Aorta (tissue), 5 donors: ENCODE results near the gene PNMA8A. TPM values are rescaled to one million over a fixed set of nuclear protein-coding genes. Genes with fewer than 3 reads are reported as not detected.

ENCODE experiments used
- ATAC-seq: fragments of 200-7000 bp; cut with Tn5 transposase; one replicate; pipeline ENCODE4 v1.9.1; 2022; ENCODE audit warnings: moderate library complexity; ENCODE audit not compliant: low FRiP score
- DNase-seq, 2 donors: peaks; one replicate each; pipeline ENCODE4 v3.0.0-alpha.2; 2020
- H3K27ac ChIP-seq, 2 donors: one replicate each; pipeline ENCODE4 v1.5.1; 2013; ENCODE audit warnings: low read length in 2 of 2, mild to moderate bottlenecking in 2 of 2, moderate library complexity in 2 of 2, control low read depth in 1 of 2, inconsistent platforms in 1 of 2, low read depth in 1 of 2
- H3K27me3 ChIP-seq, 2 donors: one replicate each; pipeline ENCODE4 v1.6.1; 2013; ENCODE audit warnings: control low read depth in 1 of 2, low read length in 1 of 2, mild to moderate bottlenecking in 1 of 2, moderate library complexity in 1 of 2; ENCODE audit not compliant: insufficient read depth in 2 of 2, control insufficient read depth in 1 of 2
- H3K36me3 ChIP-seq, 2 donors: one replicate each; pipeline ENCODE4 v1.6.1; 2013; ENCODE audit warnings: control low read depth in 1 of 2, low read length in 1 of 2, mild to moderate bottlenecking in 1 of 2; ENCODE audit not compliant: insufficient read depth in 2 of 2, control insufficient read depth in 1 of 2
- H3K4me1 ChIP-seq, 2 donors: one replicate each; pipeline ENCODE4 v1.6.1; 2013; ENCODE audit warnings: low read length in 2 of 2, control low read depth in 1 of 2, mild to moderate bottlenecking in 1 of 2, moderate library complexity in 1 of 2; ENCODE audit not compliant: insufficient read depth in 2 of 2, control insufficient read depth in 1 of 2
- H3K4me3 ChIP-seq, 2 donors: one replicate each; pipeline ENCODE4 v1.5.1; 2013; ENCODE audit warnings: low read length in 2 of 2, control low read depth in 1 of 2, mild to moderate bottlenecking in 1 of 2
- H3K9me3 ChIP-seq: one replicate; pipeline ENCODE4 v1.6.1; 2013; ENCODE audit warnings: mild to moderate bottlenecking, low read length; ENCODE audit not compliant: control insufficient read depth
- WGBS, 2 donors: extraction: QIAGEN DNeasy Blood & Tissue Kit; methylation state at CpG; one replicate each; pipeline ENCODE4 v1.1.7; 2013; 5-methylcytosine and 5-hydroxymethylcytosine counted together
- intact Hi-C, 2 donors: fragments of 100-400 bp; cut with DNase I; formaldehyde crosslinking; loops; one replicate each; pipeline versions ENCODE4 v1.14.2 to v1.15.0; 2022
- polyA plus RNA-seq, 2 donors: library from polyadenylated mRNA; stranded (reverse); fragments of 200-250 nt; gene quantifications; one replicate each; pipeline ENCODE4 v1.2.3, GENCODE V29; 2013
- total RNA-seq, 2 donors: library from RNA; stranded (reverse); fragmentation: NEBNext Ultra II Directional; extraction: Animal tissue kit (Norgen Biotek cat#: 25700); gene quantifications; one replicate each; pipeline ENCODE4 v1.2.1, GENCODE V29; 2021
- donor health status: healthy with polysubstance abuse.
- donor health status: Bipolar disorder and iron deficiency.
- donor health status: DM: no; HTN: no; CAD: no.
- donor health status: DM: no; HTN: no; CAD: no.
- donor health status: DM: yes; HTN: yes; CAD: no.

Gene PNMA8A
- total and polyA plus RNA-seq, 4 donors = 3.3 to 12.4 (median 6.8) TPM

DNA sequence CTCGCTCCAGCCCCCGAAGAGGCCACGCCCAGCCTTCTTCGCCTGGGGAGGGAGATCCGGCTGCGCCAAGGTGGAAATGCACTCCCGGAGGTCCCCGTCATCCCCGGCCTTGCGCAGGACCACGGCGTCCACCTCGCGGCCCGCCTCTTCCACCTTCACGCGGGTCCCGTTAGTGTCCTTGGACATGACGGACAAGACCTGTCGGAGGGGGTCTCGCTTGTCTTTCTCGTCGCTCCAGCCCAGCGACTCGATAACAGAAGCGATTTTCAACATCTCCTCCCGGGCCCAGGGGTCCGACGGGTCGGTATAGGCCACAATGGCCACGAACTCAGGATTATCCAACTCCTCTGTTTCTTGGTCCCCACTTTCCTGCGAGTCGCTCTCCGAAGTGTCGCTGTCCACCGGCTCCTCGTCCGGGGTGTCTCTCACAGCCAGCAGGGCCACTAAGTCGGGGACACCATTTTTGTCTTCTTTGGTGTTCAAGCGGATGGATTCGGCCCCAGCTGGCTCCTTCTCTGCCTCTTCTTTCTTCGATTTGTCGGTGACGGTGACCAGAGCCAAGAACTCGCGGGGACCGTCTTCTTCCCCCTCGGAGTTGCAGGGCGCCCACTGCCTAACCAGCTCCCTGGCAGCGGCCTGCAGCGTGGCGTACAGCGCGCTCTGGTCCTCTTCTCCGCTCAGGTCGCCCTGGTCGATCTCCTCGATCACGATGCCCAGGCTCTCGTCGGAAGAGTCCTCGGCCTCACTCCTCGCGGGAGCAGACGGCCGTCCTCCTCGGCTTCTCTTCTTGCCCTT, 23.0 kb upstream of the PNMA8A start:
- intact Hi-C loops = no loop called here
- ATAC-seq = no peak
- Histone ChIP-seq H3K27ac (no peak overlapping the region), H3K27me3 (no peaks in the 10 kb centered on the region), H3K4me1 (no peaks in the 10 kb centered on the region), H3K4me3 (no peak overlapping the region), H3K36me3 (no peaks in the 10 kb centered on the region), H3K9me3 (no peaks in the 10 kb centered on the region)
- DNase-seq = peak; percentile 52 to 75
- 82 to 86% methylated on average over 67 of the region's 67 CpGs for WGBS, 2 donors

DNA sequence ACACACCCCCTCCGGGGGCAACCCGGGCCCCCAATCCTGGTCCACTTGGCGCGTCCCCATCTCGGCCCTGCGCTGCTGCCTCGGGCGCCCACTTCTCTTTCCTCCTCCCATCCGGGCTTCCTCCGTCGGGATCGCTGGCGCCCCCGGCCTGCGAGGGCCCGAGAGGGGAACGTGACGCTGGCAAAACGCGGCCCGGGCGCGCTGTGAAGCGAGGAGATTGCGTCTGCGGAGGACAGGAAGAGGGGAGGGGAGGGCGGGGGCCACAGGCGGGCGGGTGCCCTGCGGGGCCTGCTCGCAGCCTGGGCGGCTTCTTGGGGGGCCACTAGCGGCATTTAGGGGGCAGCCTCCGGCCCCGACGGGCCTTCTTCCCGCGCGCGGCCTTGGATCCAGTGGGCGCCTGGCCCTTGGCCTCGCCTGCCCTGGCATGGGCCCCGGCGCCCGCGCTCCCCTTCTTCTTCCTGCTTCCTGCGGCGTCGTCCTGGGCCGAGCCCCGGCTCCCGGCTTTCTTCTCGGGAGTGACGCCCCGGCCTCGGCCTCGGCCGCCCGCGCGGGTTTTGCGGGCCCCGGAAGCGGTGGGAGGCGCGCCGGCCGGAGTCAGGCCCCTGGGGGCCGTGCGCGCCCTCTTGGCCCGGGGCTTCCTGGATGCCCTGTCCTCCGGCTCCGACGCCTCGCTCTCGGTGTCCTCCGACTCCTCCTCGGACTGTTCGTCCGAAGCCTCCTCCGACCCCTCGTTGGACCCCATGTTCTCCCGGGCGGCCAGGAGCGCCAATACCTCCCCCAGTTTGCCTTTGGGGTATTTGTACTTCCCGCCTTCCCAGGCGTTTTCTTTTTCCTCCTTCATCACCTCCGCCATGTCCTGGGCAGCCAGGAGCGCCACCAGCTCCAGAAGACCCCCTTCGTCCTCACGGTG, 22.1 kb upstream of the PNMA8A start:
- peak; percentile 28 for ATAC-seq

DNA sequence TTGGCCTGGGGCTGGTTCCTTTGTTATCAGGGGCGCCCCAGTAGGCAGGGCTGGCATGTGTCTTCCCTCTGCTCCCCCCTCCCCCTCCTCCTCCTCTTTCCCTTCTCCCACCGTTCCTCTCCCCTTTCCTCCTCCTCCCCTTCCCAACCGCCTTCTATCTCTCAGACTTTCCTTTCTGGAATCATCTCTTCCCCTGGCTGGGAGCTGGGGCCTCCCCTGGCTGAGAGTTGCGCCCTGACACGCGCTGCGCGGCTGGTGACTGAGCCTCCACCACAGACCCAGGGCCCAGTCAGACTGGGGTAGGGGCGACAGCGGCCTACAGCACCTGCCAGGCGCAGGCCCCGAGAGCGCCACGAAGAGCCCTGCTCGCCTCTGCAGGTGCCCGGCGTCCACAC, 21.5 kb upstream of the PNMA8A start:
- Histone ChIP-seq H3K4me3 (no peak overlapping the region), H3K27ac (no peak overlapping the region), H3K4me1 (no peaks in the 10 kb centered on the region), H3K27me3 (no peaks in the 10 kb centered on the region), H3K9me3 (no peaks in the 10 kb centered on the region), H3K36me3 (no peaks in the 10 kb centered on the region)
- DNase-seq (peak in 1 of 2 donors; percentile 50), ATAC-seq (no peak)
- intact Hi-C loops = no loop called here
- 68 to 71% methylated on average over 17 of the region's 17 CpGs for WGBS, 2 donors

More for the DNA sequence above, 22.1 kb upstream of the PNMA8A start:
- no peak overlapping the region for H3K4me3 ChIP-seq
- no peaks in the 10 kb centered on the region for H3K36me3 ChIP-seq
- no peaks in the 10 kb centered on the region for H3K27me3 ChIP-seq
- intact Hi-C loops = no loop called here
- no peaks in the 10 kb centered on the region for H3K9me3 ChIP-seq
- H3K27ac ChIP-seq = no peak overlapping the region
- WGBS, 2 donors = 12 to 13% methylated on average over 81 to 92 of the region's 92 CpGs
- peak; percentile 70 to 85 for DNase-seq
- H3K4me1 ChIP-seq = no peaks in the 10 kb centered on the region

DNA sequence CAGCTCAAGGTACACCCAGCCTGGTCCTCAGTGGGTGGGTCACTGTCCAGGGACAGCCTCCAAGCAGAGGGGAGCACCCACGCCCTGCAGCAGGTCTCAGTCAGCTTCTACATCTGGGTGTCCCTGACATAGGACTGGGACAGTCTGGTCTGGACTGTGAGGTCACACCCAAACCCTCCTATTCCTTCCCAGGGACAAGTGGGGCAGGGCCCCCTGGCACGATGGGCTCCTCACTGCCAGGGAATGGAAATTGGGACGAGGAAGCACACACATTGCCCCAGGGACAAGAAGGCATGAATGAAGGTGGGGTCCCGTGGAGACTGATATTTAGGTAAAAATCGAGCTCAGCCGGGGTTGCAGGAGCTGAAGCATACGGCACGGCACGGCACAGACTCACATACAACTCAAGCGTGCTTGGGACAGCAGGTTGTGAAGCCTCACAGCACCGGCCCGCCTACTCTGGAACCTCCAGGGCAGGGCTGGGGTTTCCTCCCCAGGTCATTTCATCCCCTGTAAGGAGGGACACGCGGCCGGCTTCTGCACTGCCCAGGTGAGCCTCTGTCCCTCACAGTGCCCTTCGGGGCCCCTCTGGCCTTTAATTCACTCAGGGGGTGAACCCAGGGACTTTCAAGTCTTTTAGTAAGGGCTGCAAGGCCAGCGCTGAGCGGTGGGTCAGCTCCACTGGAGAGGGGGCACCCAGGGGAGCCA, 20.8 kb upstream of the PNMA8A start:
- no peak overlapping the region for H3K27ac ChIP-seq
- no peaks in the 10 kb centered on the region for H3K27me3 ChIP-seq
- intact Hi-C loops = no loop called here
- H3K9me3 ChIP-seq = no peaks in the 10 kb centered on the region
- DNase-seq (peak in 1 of 2 donors; percentile 69), ATAC-seq (no peak)
- no peak overlapping the region for H3K4me3 ChIP-seq
- 83 to 84% methylated on average over 18 of the region's 18 CpGs for WGBS, 2 donors
- no peaks in the 10 kb centered on the region for H3K36me3 ChIP-seq
- no peaks in the 10 kb centered on the region for H3K4me1 ChIP-seq

DNA sequence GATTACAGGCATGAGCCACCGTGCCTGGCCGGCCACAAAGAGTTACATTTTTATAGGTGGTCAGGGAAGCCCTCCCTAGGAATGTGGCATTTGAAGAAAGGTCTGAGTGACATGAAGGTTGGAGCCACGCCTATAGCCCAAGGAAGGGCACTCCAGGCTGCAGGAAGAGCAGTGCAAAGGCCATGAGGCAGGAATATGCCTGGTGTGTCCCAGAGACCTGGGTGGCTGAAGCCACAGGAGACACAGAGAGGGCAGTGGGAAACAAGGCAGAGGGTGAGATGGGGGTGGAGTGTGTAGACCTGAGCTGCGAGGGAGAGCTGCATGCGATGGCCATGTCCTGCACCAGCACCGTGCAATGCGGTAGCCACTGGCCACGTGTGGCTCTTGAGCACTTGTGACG, 19.4 kb upstream of the PNMA8A start:
- Histone ChIP-seq H3K9me3 (no peaks in the 10 kb centered on the region), H3K4me3 (no peak overlapping the region), H3K36me3 (no peaks in the 10 kb centered on the region), H3K27ac (no peak overlapping the region), H3K4me1 (no peaks in the 10 kb centered on the region), H3K27me3 (no peaks in the 10 kb centered on the region)
- peak in 1 of 2 donors; percentile 51 for DNase-seq
- intact Hi-C loops = no loop called here
- no peak for ATAC-seq
- 91 to 94% methylated on average over 9 of the region's 9 CpGs for WGBS, 2 donors

DNA sequence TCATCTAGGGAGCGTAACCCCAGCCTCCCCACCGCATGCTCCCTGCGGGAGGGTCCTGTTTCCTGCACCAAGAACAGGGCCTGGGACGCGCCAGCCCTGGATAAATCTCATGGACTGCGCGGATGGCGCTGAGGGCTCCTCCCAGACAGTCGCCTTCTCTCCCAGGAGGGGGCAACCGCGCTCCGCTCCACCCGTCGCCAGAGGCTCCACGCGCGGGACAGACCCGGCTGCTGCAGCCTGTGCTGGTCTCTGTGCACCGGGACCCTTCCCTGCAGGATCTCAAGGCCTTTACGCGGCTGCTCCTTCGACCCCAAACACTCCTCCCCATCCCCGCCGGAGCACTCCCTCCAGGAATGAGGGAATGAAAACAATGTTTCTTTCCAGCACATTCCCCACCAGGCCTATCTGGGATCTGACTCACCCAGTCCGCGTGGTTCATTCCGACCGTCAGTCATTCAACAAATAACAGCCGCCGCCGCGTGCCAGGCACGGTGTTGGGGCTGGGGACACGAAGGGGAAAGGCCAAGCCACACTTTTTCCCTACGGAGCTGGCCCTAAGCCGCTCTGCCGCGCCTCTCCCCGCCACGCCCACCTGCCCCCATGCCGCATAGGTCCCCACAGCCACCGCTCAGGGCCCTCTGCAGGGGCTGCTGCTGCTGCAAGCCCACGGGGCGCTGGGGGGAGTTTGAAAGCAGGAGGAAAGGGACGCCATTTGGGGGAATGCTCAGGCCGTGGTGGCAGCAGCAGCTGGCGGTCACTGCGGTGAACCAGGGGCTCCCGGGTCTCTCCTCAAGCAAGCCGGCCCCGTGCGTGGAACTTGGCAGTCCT, 18.3 kb upstream of the PNMA8A start:
- no peak overlapping the region for H3K27ac ChIP-seq
- no peaks in the 10 kb centered on the region for H3K9me3 ChIP-seq
- intact Hi-C loops = loop anchor here (2.0 kb wide), 2 partner anchors 23 to 95 kb away; no protein-coding TSS in a partner anchor
- no peak overlapping the region for H3K4me3 ChIP-seq
- ATAC-seq (peak; percentile 52), DNase-seq (peak; percentile 83 to 88)
- no peaks in the 10 kb centered on the region for H3K27me3 ChIP-seq
- 20 to 21% methylated on average over 50 to 52 of the region's 52 CpGs for WGBS, 2 donors
- no peaks in the 10 kb centered on the region for H3K4me1 ChIP-seq
- no peaks in the 10 kb centered on the region for H3K36me3 ChIP-seq

DNA sequence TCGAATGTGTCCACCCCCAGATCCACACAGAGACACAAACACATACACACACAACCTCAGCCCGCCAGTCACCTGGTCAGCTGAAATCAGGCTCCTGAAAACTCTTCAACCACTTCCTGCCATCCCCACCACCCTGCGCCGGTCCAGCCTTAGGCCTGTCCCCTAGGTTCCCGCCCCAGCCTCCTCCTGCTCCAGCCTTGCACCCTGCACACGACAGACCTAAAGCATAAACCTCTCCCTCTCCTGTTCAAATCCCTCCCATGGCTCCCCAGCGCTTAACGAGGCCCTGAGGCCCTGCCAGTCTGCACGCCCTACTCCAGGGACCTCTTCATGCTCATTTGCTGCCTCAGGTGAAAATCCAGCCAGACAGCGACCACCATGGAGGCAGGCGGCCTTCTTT, 17.2 kb upstream of the PNMA8A start:
- DNase-seq = peak in 1 of 2 donors; percentile 43
- 67 to 72% methylated on average over 11 of the region's 11 CpGs for WGBS, 2 donors
- Histone ChIP-seq H3K9me3 (no peaks in the 10 kb centered on the region), H3K27ac (no peak overlapping the region), H3K36me3 (no peaks in the 10 kb centered on the region), H3K4me3 (no peak overlapping the region), H3K4me1 (no peaks in the 10 kb centered on the region), H3K27me3 (no peaks in the 10 kb centered on the region)
- intact Hi-C loops = loop anchor here (1.0 to 2.0 kb wide), 3 partner anchors 24 to 94 kb away; no protein-coding TSS in a partner anchor
- ATAC-seq = no peak
